Smooth muscle cell (in vitro differentiated cells): ENCODE measurements around the gene MS4A4A. TPM values are rescaled to one million over a fixed set of nuclear protein-coding genes. Genes with fewer than 3 reads are reported as not detected.
A peak's percentile ranks its signal among the peaks of the same experiment; 100 is the strongest.

Experiments used
- DNase-seq: peaks from one replicate; lab custom pipeline; 2025; ENCODE audit not compliant: unreplicated experiment; lab: John Stamatoyannopoulos, UW
- H2AFZ ChIP-seq: fragments of 200-600 bp; sonication (generic); 2 replicates; pipeline ENCODE4 v1.6.0; 2016; ENCODE audit warnings: antibody characterized with exemption, low read depth, mild to moderate bottlenecking
- H3F3A ChIP-seq: fragments of 200-600 bp; sonication (generic); 2 replicates; pipeline ENCODE4 v1.6.0; 2017; ENCODE audit warnings: antibody characterized with exemption, low read depth
- H3K27ac ChIP-seq: fragments of 200-600 bp; sonication (generic); 2 replicates; pipeline ENCODE4 v1.5.1; 2016; ENCODE audit warnings: low read depth, mild to moderate bottlenecking
- H3K27me3 ChIP-seq: fragments of 200-600 bp; sonication (generic); 2 replicates; pipeline ENCODE4 v1.6.1; 2016; ENCODE audit warnings: low read depth, mild to moderate bottlenecking
- H3K36me3 ChIP-seq: fragments of 200-600 bp; sonication (generic); 2 replicates; pipeline ENCODE4 v1.5.1; 2016; ENCODE audit warnings: low read depth
- H3K4me1 ChIP-seq: fragments of 200-600 bp; sonication (generic); 2 replicates; pipeline ENCODE4 v1.5.1; 2016; ENCODE audit warnings: low read depth
- H3K4me2 ChIP-seq: fragments of 200-600 bp; sonication (generic); 2 replicates; pipeline ENCODE4 v1.6.0; 2016; ENCODE audit warnings: mild to moderate bottlenecking
- H3K4me3 ChIP-seq: fragments of 200-600 bp; sonication (generic); 2 replicates; pipeline ENCODE4 v1.5.1; 2016; ENCODE audit warnings: mild to moderate bottlenecking
- H3K79me2 ChIP-seq: fragments of 200-600 bp; sonication (generic); 2 replicates; pipeline ENCODE4 v1.6.0; 2016; ENCODE audit warnings: low read depth, mild to moderate bottlenecking
- H3K9ac ChIP-seq: fragments of 200-600 bp; sonication (generic); 2 replicates; pipeline ENCODE4 v1.6.0; 2016; ENCODE audit warnings: low read depth
- H3K9me3 ChIP-seq: fragments of 200-600 bp; sonication (generic); replicated peaks from 2 replicates; pipeline ENCODE4 v1.5.1; 2016; ENCODE audit warnings: low read depth
- H4K20me1 ChIP-seq: fragments of 200-600 bp; sonication (generic); 2 replicates; pipeline ENCODE4 v1.6.0; 2016; ENCODE audit warnings: low read depth
- WGBS: methylation state at CpG from one replicate; pipeline ENCODE4 v1.1.7; 2016; ENCODE audit warnings: low lambda C conversion rate; 5-methylcytosine and 5-hydroxymethylcytosine counted together
- polyA plus RNA-seq: library from polyadenylated mRNA; unstranded; fragments of >200 nt; fragmentation: Nextera tagmentation; extraction: Ambion mirVana; gene quantifications from 2 replicates; pipeline ENCODE4 v1.2.1, GENCODE V29; 2016
- total RNA-seq: library from RNA; depleted of rRNA; stranded (reverse); fragments of >200 nt; gene quantifications from 2 replicates; pipeline ENCODE4 v1.2.3, GENCODE V29; 2014
- TF ChIP-seq, protein P1 (sequence below): fragments of 200-600 bp; sonication (generic); IDR thresholded peaks from 2 replicates; pipeline ENCODE4 v1.5.1; 2017; ENCODE audit warnings: borderline replicate concordance, mild to moderate bottlenecking, antibody characterized with exemption; ENCODE audit not compliant: insufficient read depth, poor library complexity, severe bottlenecking

Gene MS4A4A
- total and polyA plus RNA-seq, 2 experiments from 2014 or later: not detected

DNA sequence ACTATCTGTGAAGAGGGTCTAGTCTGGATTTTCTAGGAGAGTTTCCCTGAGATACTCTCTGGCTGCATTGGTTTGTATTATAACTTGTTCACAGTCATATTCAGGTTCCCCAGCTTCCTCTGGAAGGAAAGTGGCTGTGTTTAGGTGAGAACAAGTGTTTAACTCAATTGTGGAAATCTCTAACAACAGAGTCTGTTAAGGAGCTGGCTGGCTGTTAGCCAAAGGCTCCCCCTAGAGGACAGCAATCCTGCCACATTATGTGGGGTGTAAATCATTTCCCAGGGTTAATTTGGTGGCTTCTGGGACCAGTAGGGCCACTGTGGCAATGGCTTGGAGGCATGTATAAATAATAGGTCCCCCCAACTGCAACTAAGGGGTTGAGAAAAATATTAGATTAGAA, 65.0 kb downstream of the MS4A4A start:
- H4K20me1 ChIP-seq: no peaks in the 10 kb centered on the region
- H3F3A ChIP-seq: no peaks in the 10 kb centered on the region
- DNase-seq: no peak
- no peak overlapping the region for H3K4me3 ChIP-seq
- H3K27me3 ChIP-seq: no peaks in the 10 kb centered on the region
- no peak overlapping the region for H3K9ac ChIP-seq
- TF ChIP-seq, protein P1, sequence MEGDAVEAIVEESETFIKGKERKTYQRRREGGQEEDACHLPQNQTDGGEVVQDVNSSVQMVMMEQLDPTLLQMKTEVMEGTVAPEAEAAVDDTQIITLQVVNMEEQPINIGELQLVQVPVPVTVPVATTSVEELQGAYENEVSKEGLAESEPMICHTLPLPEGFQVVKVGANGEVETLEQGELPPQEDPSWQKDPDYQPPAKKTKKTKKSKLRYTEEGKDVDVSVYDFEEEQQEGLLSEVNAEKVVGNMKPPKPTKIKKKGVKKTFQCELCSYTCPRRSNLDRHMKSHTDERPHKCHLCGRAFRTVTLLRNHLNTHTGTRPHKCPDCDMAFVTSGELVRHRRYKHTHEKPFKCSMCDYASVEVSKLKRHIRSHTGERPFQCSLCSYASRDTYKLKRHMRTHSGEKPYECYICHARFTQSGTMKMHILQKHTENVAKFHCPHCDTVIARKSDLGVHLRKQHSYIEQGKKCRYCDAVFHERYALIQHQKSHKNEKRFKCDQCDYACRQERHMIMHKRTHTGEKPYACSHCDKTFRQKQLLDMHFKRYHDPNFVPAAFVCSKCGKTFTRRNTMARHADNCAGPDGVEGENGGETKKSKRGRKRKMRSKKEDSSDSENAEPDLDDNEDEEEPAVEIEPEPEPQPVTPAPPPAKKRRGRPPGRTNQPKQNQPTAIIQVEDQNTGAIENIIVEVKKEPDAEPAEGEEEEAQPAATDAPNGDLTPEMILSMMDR: peak; percentile 40
- H3K9me3 ChIP-seq: no peaks in the 10 kb centered on the region
- no peak overlapping the region for H2AFZ ChIP-seq
- H3K36me3 ChIP-seq: no peaks in the 10 kb centered on the region
- H3K4me1 ChIP-seq: no peaks in the 10 kb centered on the region
- no peaks in the 10 kb centered on the region for H3K79me2 ChIP-seq
- H3K4me2 ChIP-seq: no peak overlapping the region
- no peak overlapping the region for H3K27ac ChIP-seq

DNA sequence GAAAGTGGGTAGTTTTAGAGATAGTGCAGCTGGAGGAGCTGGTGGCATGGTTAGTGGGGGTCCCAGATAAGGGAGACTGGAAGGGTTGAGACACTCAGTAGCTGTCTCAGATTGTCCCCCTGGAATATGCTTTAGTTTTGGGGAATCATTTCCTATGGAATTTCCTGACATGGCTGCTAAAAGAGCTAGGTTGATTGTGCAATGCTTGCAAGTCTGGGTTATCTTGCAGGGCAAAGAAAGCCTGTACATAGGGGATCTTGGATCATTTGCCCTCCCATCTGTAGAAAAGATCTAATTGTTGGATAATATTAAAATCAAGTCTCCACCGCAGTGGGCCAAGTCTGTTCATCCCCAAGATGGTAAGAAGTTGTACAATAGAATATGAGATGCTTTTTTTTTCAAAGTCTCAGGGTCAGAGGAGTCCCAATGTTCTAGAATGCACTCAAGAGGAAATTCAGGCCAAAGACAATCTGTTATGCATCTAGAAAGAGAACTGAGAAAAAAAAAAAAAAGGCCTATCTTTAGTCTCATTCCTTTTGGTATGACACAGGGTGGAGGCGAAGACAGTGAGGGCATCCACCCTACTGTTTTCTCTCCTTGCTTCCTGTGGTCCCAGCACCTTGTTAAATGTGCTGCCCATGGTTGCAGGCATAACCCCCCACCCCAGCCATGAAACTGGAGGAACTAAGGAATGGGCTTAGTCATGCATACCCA, 66.8 kb downstream of the MS4A4A start:
- H3K4me2 ChIP-seq: no peak overlapping the region
- H3K79me2 ChIP-seq: no peaks in the 10 kb centered on the region
- no peaks in the 10 kb centered on the region for H3K27me3 ChIP-seq
- no peak overlapping the region for H3K27ac ChIP-seq
- DNase-seq: no peak
- no peak overlapping the region for H3K4me3 ChIP-seq
- TF ChIP-seq, protein P1: no peak
- H2AFZ ChIP-seq: no peak overlapping the region
- no peaks in the 10 kb centered on the region for H3F3A ChIP-seq
- H3K36me3 ChIP-seq: no peaks in the 10 kb centered on the region
- 83% methylated on average over 2 of the region's 2 CpGs for WGBS
- no peaks in the 10 kb centered on the region for H3K4me1 ChIP-seq
- no peaks in the 10 kb centered on the region for H4K20me1 ChIP-seq
- no peaks in the 10 kb centered on the region for H3K9me3 ChIP-seq
- H3K9ac ChIP-seq: no peak overlapping the region

DNA sequence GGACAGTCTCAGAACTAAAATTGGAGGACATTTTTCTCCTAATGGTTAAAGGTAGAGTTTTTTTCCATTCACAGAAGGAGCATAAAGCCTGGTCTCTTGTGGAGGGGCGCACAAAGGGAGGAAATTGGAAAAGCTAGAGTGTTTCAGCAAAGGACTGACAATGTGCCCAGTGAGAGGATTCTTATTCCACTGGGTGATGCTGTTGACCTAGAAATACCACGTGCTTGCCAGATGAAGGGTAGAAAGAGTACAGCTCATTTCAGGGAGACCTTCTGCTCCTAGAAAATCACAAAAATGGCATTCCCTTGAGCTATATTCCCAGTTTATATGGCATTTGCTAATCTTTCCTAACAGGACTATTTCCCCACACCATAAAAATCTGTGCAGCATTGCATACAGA, 67.7 kb downstream of the MS4A4A start:
- Histone ChIP-seq H3F3A (no peaks in the 10 kb centered on the region), H3K36me3 (no peaks in the 10 kb centered on the region), H3K9ac (no peak overlapping the region), H2AFZ (no peak overlapping the region), H3K79me2 (no peaks in the 10 kb centered on the region), H3K27ac (no peak overlapping the region), H3K9me3 (no peaks in the 10 kb centered on the region), H3K4me3 (no peak overlapping the region), H4K20me1 (no peaks in the 10 kb centered on the region), H3K27me3 (no peaks in the 10 kb centered on the region), H3K4me1 (no peaks in the 10 kb centered on the region), H3K4me2 (no peak overlapping the region)
- TF ChIP-seq, protein P1: no peak
- whole genome bisulfite sequencing: 55% methylated on average over 2 of the region's 2 CpGs
- no peak for DNase-seq

DNA sequence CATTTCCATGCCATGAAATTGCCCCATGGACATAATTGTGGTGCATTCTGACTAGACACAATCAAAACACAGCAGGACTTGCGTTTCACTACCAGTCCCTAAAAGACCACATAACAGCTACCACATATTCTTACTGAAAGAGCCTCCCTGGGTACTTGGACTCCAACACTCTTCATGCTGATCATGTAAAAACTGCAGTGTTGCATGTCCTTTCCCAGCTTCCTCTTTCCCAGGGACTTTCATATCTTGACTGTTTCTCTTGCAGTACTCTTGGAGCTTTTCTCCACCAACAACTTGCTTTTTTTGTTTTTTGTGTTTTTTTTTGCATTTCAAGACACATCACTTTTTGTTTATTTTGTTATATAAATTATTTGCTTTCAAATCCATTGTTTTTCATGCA, 69.5 kb downstream of the MS4A4A start:
- no peaks in the 10 kb centered on the region for H3K79me2 ChIP-seq
- no peaks in the 10 kb centered on the region for H3K27me3 ChIP-seq
- no peak overlapping the region for H3K4me3 ChIP-seq
- H3K36me3 ChIP-seq: no peaks in the 10 kb centered on the region
- H3F3A ChIP-seq: no peaks in the 10 kb centered on the region
- H2AFZ ChIP-seq: no peak overlapping the region
- WGBS: 71% methylated on average over 1 of the region's 1 CpG
- TF ChIP-seq, protein P1: no peak
- H4K20me1 ChIP-seq: no peaks in the 10 kb centered on the region
- no peak overlapping the region for H3K4me2 ChIP-seq
- no peak for DNase-seq
- H3K9ac ChIP-seq: no peak overlapping the region
- H3K4me1 ChIP-seq: no peaks in the 10 kb centered on the region
- no peaks in the 10 kb centered on the region for H3K9me3 ChIP-seq
- no peak overlapping the region for H3K27ac ChIP-seq
